CD4-positive, alpha-beta T cell treated with Interleukin-4 for 4 hours (primary cell): Measurements from ENCODE around the gene LCLAT1.
"Not testable (repeated sequence)": the region's sequence is repeated elsewhere in the genome, so short reads cannot be mapped to it uniquely, and the experiment has no call there.

Source experiments
- DNase-seq: peaks from one replicate; pipeline ENCODE4 v3.0.0-alpha.2; 2020

LCLAT1 gene

GRCh38 chr2:30456106-30456505 lies 9.1 kb downstream of the LCLAT1 start:
- no peak for DNase-seq

DNA sequence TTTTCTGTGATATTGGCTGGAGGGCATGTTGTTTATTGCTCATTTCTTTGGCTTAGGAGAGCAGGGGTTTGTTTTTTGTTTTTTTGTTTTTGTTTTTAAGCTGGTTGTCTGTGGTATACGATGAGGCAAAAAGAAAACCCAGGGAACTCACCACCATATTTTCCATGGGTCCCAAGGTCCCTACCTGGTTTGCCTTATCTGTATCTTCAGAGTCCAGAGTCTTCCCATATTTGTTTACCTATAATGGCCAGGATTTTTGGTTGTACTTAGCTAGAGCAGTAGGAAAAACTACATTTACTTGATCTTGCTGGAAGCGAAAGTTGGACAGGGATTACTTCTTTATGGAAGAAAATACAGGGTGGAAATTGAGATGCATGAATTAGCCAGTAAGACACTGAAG lies 9.5 kb downstream of the LCLAT1 start:
- no peak for DNase-seq

DNA sequence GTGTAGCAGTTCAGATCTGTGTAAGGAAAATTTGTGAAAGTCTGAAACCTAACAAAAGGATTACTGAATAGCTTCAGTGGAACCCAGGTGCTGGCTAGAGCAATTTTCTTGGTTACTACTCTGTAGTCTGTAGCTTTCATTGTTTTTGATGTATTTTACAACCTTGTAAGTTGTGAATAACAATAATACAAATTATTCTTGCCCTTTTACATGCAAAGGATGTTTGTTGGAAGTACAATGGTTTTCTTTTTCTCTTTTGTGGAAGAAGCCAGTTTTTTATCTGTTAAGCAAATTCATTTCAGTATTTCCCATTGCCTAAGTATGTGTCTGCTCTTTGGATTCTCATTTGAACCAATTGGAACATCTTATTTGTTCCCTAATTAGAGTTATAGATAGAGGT lies 10.2 kb downstream of the LCLAT1 start:
- no peak for DNase-seq

- no peak for DNase-seq
These were observed 12.1 kb downstream of the LCLAT1 start for GRCh38 chr2:30459140-30459539.

GRCh38 chr2:30462131-30462857 lies 15.2 kb downstream of the LCLAT1 start:
- DNase-seq: no peak

GRCh38 chr2:30463535-30463934 lies 16.5 kb downstream of the LCLAT1 start:
- DNase-seq: no peak

DNA sequence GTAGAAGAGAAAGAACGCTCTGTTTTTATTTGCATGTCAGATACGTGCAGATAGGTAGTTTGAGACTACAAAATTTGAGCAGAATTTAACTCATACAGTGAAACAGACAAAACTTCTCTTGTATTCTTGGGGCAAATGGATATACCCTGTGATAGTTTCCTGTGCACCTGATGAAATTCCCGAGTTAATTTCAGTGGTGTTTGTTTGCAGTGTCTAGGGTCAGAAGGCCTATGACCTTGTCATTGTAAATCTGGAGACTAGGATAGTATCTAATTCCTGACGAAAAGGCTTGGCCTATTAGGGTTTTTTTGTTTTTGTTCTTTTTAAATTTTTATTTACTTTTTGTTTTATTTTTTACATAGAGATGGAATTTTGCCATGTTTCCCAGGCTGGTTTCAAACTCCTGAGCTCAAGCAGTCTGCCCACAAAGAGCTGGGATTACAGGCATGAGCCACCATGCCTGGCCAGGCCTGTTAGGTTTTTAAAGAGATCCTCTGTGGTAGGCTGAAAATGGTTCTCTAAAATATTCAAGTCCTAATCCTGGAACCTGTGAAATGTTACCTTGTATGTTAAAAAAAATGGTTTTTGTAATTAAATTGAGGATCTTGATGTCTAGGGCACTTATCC lies 17.6 kb downstream of the LCLAT1 start:
- no peak for DNase-seq

DNA sequence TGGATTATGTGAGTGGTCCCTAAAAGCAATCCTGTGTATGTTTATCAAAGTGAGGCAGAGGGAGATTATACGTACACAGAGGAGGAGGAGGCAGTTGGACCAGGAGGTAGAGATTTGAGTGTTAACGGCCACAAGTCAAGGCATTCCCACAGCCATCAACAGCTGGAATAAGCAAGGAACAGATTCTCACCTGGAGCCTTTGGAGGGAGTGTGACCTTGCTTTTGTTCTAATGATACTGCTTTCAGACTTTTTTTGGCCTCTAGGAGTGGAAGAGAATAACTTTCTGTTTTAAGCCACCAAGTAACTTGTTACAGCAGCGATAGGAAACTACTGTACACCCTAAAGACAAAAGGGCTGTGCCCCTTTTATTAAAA lies 18.1 kb downstream of the LCLAT1 start:
- no peak for DNase-seq

DNA sequence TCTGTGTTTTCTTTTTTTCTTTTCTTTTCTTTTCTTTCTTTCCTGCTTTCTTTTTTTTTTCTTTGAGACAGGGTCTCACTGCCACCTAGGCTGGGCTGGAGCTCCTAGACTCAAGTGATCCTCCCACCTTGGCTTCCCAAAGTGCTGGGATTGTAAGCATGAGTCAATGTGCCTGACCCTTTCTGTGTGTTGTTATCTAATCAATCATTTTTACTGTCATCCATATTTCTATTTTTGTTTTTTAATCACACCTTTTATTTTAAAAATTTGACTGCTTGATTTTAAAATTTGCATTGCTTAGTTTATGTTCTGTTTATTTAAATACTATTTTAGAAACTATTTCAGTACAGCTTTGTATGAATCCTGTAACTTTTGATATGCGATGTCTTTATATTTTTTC lies 19.2 kb downstream of the LCLAT1 start:
- no peak for DNase-seq

- DNase-seq: not testable (repeated sequence)
These were observed 20.2 kb downstream of the LCLAT1 start for GRCh38 chr2:30467062-30467826.

- no peak for DNase-seq
These were observed 23.4 kb downstream of the LCLAT1 start for GRCh38 chr2:30470426-30470825.

DNA sequence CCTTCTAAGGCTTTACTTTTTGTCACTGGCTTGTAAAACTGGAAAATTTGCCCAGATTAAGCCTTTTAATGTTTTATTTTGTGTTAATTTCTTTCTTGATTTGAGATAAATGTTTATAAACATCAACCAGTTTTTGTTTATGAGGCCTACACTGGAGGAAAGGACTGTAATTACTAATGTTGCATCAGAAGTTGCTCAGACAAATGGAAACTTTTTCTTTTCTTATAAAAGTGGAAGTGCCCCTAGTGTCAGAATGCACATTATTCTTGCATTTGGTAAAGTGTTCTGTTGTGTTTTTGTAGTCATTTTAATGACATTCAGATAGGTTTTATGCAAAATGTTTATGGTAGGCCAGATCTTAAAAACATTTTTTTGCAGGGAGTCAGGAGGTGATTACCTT lies 25.3 kb downstream of the LCLAT1 start:
- DNase-seq: no peak

GRCh38 chr2:30475542-30475941 lies 28.5 kb downstream of the LCLAT1 start:
- no peak for DNase-seq

DNA sequence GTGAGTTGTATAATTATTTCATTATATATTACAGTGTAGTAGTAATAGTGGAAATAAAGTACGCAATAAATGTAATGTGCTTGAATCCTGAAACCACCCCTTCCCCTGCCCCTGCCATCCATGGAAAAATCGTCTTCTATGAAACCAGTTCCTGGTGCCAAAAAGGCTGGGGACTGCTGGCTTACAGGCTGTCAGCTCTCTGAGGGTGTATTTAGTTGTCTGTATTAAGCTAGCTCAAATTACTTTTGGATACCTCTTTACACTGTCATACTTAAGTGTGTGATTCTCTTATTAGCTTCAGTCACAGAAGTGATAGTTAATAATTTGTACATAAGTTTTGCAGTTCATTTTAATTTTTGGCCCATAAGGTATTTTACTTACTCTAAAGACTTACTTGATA lies 29.6 kb downstream of the LCLAT1 start:
- no peak for DNase-seq

GRCh38 chr2:30480703-30481322 lies 33.8 kb downstream of the LCLAT1 start:
- no peak for DNase-seq

GRCh38 chr2:30481323-30481800 lies 34.3 kb downstream of the LCLAT1 start:
- no peak for DNase-seq

DNA sequence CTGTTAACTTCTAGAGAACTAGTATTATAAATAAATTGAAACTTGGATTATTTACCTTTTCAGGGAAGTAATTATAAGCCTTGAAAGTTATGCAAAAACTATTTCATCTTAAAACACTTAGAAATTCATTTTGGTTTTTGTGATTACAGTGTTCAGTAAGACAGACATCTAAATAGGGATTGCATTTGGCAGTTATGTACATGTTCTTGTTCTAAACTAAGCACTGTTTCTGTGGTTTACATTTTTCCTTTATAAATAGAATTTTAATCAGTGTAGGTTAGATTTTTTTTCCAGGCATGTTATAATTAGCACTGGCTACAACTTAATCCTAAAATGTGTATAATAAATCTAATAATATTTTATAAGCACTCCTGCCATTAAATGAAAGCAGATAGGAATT lies 35.0 kb downstream of the LCLAT1 start:
- DNase-seq: no peak

DNA sequence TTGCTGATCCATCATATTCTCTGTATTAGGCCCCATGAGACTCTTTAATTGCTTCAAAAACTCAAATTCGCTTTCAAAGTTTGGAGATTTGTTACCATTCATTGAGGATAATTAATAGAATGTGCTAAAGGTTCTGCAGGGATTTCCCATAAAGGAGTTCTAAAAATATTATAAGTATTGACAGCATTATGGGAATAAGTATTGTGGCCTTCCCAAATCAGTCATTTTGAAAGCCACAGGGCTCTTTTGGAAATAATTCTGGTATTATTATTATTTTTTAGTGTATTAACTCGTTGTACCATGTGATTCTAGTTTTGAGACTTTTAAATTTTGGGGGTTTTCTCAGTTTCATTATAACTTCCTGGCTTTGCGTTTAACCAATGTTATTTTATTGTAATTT lies 37.1 kb downstream of the LCLAT1 start:
- DNase-seq: no peak

- no peak for DNase-seq
These were observed 37.9 kb downstream of the LCLAT1 start for GRCh38 chr2:30484995-30485394.

DNA sequence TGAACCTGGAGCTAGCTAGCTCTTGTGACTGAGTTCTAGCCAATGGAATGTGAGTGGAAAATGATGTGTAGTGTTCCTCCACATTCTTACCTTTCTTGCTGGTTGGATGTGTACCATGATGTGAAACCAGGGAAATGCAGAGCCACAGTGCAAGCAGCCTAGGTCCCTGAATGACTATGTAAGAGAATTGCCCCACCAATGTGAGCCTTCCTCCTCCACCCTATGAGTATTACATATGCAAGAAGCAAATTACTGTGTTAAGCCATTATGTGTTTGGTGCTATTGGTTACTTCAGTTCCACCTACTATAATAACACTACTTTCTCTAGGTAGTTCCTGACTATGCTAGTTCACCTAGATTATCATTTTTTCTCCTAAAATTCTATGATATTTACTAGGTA lies 39.6 kb downstream of the LCLAT1 start:
- DNase-seq: no peak

- DNase-seq: no peak
These were observed 40.6 kb downstream of the LCLAT1 start for GRCh38 chr2:30487603-30488002.

GRCh38 chr2:30488012-30488659 lies 41.1 kb downstream of the LCLAT1 start:
- DNase-seq: no peak

DNA sequence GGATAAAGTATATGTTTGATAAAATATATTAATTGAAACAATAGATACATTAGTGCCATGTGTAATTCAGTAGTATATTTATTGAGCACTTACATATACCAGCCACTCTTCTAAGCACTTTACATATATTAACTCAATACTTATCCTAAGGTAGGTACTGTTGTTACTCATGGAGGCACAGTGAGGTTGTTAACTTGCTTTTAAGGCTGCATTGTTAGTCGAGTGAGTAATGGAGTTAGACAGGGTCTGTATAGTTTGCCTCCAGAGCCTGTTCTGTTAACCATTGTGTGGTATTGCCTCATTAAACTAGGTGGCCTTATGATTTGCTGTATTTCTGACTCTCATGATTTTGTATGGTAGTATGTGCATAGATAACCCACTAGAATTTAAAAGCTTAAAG lies 44.2 kb downstream of the LCLAT1 start:
- DNase-seq: no peak
